ENCODE results near the gene RPLP1. TPM values are rescaled to one million over a fixed set of nuclear protein-coding genes. Genes with fewer than 3 reads are reported as not detected.
A peak's percentile ranks its signal among the peaks of the same experiment; 100 is the strongest.

The RPLP1 gene
- total and polyA plus RNA-seq, 7 experiments from 2014 or later = 1,719 to 3,527 (median 2,508) TPM

DNA sequence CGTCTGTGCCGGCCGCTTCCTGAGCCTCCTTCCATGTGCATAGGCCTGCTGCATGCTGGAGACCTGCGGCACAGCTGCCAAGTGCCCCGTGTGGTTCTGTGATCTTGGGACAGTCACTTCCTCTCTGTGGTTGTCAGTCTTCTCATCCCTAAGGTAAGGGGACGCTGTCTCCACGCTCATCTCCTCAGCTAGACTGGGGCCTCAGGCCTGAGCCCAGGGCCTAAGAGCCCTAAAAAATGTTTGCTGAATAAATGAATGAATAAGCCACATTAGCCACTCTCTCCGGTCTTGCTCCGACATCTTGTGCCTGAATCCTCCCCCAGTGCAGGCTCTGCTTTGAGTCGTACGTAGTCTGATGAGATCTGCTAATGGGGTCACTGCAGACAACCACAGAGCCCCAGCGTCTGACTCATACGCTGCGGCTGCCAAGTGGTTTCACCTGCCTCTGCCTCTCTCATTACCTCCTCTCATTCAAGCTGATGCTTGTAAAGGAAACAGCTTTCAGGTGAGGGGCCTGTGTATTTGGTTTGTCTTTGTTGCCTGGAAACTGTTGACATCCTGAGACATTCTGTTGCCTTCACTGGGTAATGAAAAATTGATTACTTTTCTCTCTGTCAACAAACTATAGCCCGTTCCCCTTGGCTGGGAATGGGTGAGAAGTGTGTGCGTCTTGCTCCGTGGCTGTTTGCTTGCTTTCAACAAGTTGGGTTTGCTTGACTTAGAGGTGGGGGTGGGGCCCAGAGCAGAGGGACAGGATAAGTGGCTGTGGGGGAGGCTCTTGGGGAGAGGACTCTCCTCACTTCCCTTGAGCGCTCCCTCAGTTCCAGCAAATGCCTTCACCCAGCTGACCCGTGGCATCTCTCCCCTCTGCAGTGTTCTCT, 15.9 kb downstream of the RPLP1 start:
- DNase-seq (peak; percentile 49 to 92 (median 84)), ATAC-seq (peak; percentile 95)
- Mint-ChIP-seq H3K4me3 (peak overlapping the region; percentile 46 to 78 (median 63)), H3K36me3 (no peaks in the 10 kb centered on the region), H3K4me1 (peaks cover 17 to 36% (median 22%) of the 10 kb centered on the region in 7 donors), H3K27me3 (peaks cover 0 to 32% (median 0%) of the 10 kb centered on the region in 5 donors), H3K9me3 (no peaks in the 10 kb centered on the region), H3K27ac (peak overlapping the region; percentile 86 to 98 (median 94))
- ChIA-PET CTCF (interaction anchor here (0.7 to 1.5 kb wide), 2 partner anchors 293 to 1006 kb away, joined by 3 read pairs; no protein-coding TSS in a partner anchor), POLR2A (interaction anchor here (0.5 to 4.4 kb wide), 9 partner anchors 11 to 1066 kb away, joined by 3 to 69 read pairs (median 3); partner anchors contain the start of genes KIF23, RPLP1 and TLE3)
- Histone ChIP-seq H3K27ac (ENCODE audit: low read depth, low read length) (peak overlapping the region; percentile 82), H3K4me1 (ENCODE audit: control insufficient read depth in 2 of 2, insufficient read depth in 2 of 2, low read length in 2 of 2) (peaks cover 22 to 27% of the 10 kb centered on the region in 2 donors), H3K9me3 (ENCODE audit: control insufficient read depth in 2 of 3, low read length in 3 of 3) (no peaks in the 10 kb centered on the region), H3K27me3 (ENCODE audit: control insufficient read depth in 2 of 2, insufficient read depth in 2 of 2, low read length in 2 of 2) (no peaks in the 10 kb centered on the region), H3K4me3 (ENCODE audit: low read length) (peak overlapping the region; percentile 3), H3K36me3 (ENCODE audit: control insufficient read depth in 2 of 3, insufficient read depth in 3 of 3, low read length in 3 of 3) (no peaks in the 10 kb centered on the region)
- intact Hi-C loops (cut with micrococcal nuclease) = loop anchor here (1.0 to 5.0 kb wide), 16 partner anchors 16 to 1066 kb away; partner anchors contain the start of genes RPLP1 (in 2 of the 2), GLCE (in 1 of the 2) and KIF23 (in 1 of the 2)

DNA sequence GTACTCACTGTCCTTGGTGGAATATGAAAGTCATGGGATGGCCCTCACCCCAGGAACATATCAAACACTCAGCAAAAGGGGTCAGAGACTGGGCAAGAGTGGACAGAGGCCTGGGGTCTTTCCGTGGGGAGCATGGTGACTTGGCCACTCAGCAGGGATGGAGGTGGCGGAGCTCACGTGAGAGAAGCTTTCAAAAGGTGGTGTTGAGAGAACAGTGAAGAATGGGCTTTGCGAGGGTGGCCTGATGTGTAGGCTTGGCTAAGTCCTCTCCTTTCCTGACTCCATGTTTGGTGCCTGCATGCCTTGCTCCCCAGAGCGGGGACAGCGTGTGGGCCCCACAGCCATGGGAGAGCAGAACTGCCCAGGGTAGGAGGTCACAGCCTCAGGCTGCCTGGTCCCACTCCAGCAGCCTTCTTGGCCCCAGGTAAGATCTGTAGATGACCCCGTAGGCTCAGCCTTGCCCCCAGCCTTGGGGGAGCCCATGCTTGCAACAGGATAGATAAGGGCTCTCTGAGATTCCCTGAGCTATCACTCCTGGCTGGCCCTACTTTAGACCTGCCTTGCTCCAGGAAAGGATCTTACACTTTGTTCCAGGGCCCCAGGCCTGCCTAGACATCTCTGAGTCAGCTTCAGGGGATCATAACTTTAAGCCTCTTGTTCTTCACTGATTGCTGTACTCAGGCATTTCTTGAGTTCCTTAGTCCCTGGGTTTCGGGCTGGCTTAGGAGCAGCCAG, 17.0 kb downstream of the RPLP1 start:
- Mint-ChIP-seq H3K9me3 (no peaks in the 10 kb centered on the region), H3K27ac (peak overlapping the region; percentile 86 to 98 (median 94)), H3K36me3 (no peaks in the 10 kb centered on the region), H3K4me1 (peaks cover 15 to 36% (median 21%) of the 10 kb centered on the region in 7 donors), H3K27me3 (peaks cover 0 to 30% (median 0%) of the 10 kb centered on the region in 5 donors), H3K4me3 (peak overlapping the region in 3 of 10 donors; percentile 46 to 54 (median 52))
- POLR2A ChIA-PET = interaction anchor here (0.6 to 4.4 kb wide), 6 partner anchors 12 to 1065 kb away, joined by 3 to 69 read pairs (median 4); partner anchors contain the start of gene RPLP1
- H3K27me3 ChIP-seq (ENCODE audit: control insufficient read depth in 2 of 2, insufficient read depth in 2 of 2, low read length in 2 of 2) = no peaks in the 10 kb centered on the region
- intact Hi-C loops (cut with micrococcal nuclease) = loop anchor here (2.0 to 10.0 kb wide), 10 partner anchors 17 to 1255 kb away; partner anchors contain the start of genes GLCE (in 1 of the 2) and RPLP1 (in 1 of the 2)
- no peak overlapping the region for H3K4me3 ChIP-seq (ENCODE audit: low read length)
- peaks cover 22 to 27% of the 10 kb centered on the region in 2 donors for H3K4me1 ChIP-seq (ENCODE audit: control insufficient read depth in 2 of 2, insufficient read depth in 2 of 2, low read length in 2 of 2)
- ATAC-seq (no peak), DNase-seq (peak in 1 of 9 donors; percentile 15)
- H3K9me3 ChIP-seq (ENCODE audit: control insufficient read depth in 2 of 3, low read length in 3 of 3) = no peaks in the 10 kb centered on the region
- CTCF ChIA-PET = interaction anchor here (1.5 kb wide), 1 partner anchor 1005 kb away, joined by 3 read pairs; no protein-coding TSS in a partner anchor
- H3K27ac ChIP-seq (ENCODE audit: low read depth, low read length) = peak overlapping the region; percentile 82
- H3K36me3 ChIP-seq (ENCODE audit: control insufficient read depth in 2 of 3, insufficient read depth in 3 of 3, low read length in 3 of 3) = no peaks in the 10 kb centered on the region

DNA sequence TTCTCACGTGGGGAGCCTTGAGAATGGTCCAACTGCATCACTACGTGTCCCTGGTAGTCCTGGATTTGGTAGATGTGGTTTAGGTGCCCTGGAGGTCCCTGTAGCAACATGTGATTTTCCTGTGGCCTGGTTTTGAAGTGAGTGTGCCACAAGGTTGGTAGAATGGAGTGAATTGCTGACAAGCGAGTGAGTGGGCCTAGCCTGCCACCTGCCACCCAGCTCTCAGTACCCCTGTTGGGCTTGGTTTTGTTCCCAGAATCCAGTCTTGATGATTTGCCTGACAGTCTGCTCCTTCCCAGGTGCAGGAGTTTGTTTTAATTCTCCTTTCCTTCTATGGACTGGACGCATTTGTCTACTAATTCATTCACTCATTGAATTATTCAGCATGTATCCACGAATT, 19.4 kb downstream of the RPLP1 start:
- Histone ChIP-seq H3K9me3 (ENCODE audit: control insufficient read depth in 2 of 3, low read length in 3 of 3) (no peaks in the 10 kb centered on the region), H3K27me3 (ENCODE audit: control insufficient read depth in 2 of 2, insufficient read depth in 2 of 2, low read length in 2 of 2) (no peaks in the 10 kb centered on the region), H3K4me1 (ENCODE audit: control insufficient read depth in 2 of 2, insufficient read depth in 2 of 2, low read length in 2 of 2) (peaks cover 22 to 26% of the 10 kb centered on the region in 2 donors), H3K36me3 (ENCODE audit: control insufficient read depth in 2 of 3, insufficient read depth in 3 of 3, low read length in 3 of 3) (no peaks in the 10 kb centered on the region), H3K27ac (ENCODE audit: low read depth, low read length) (no peak overlapping the region), H3K4me3 (ENCODE audit: low read length) (no peak overlapping the region)
- intact Hi-C loops (cut with micrococcal nuclease) = loop anchor here (10.0 kb wide), 1 partner anchor 1253 kb away; no protein-coding TSS in a partner anchor
- Mint-ChIP-seq H3K4me3 (no peak overlapping the region), H3K4me1 (peaks cover 15 to 30% (median 21%) of the 10 kb centered on the region in 7 donors), H3K36me3 (no peaks in the 10 kb centered on the region), H3K27me3 (peaks cover 0 to 23% (median 0%) of the 10 kb centered on the region in 5 donors), H3K9me3 (no peaks in the 10 kb centered on the region), H3K27ac (no peak overlapping the region)
- CTCF ChIA-PET = interaction anchor here (0.7 kb wide), 1 partner anchor 51 kb away, joined by 7 read pairs; no protein-coding TSS in a partner anchor
- no peak for ATAC-seq
- POLR2A ChIA-PET = interaction anchor here (0.6 kb wide), 1 partner anchor 393 kb away, joined by 3 read pairs; no protein-coding TSS in a partner anchor
- peak in 1 of 9 donors; percentile 9 for DNase-seq

DNA sequence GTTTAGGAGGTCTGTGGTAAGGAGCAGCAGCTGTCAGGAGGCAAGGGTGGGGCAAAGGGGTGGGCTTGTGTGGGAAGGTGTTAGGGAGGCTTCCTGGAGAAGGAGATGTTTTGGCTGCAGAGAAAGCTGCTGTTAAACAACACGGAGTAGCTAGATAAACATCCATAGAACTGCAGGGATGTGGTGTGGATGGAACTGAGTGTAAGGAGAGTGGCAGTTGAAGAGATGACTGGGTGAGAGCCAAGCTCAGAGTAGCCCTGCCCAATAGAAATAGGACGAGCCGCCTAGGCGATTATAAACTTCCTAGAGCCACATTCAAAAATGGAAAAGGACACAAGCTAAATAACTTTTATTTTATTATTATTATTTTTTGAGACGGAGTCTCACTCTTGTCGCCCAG, 19.9 kb downstream of the RPLP1 start:
- intact Hi-C loops (cut with micrococcal nuclease) = loop anchor here (10.0 kb wide), 1 partner anchor 1252 kb away; no protein-coding TSS in a partner anchor
- H3K36me3 ChIP-seq (ENCODE audit: control insufficient read depth in 2 of 3, insufficient read depth in 3 of 3, low read length in 3 of 3) = no peaks in the 10 kb centered on the region
- peaks cover 20% of the 10 kb centered on the region in 2 donors for H3K4me1 ChIP-seq (ENCODE audit: control insufficient read depth in 2 of 2, insufficient read depth in 2 of 2, low read length in 2 of 2)
- POLR2A ChIA-PET = interaction anchor here (0.6 kb wide), 1 partner anchor 393 kb away, joined by 3 read pairs; no protein-coding TSS in a partner anchor
- H3K27ac ChIP-seq (ENCODE audit: low read depth, low read length) = no peak overlapping the region
- H3K4me3 ChIP-seq (ENCODE audit: low read length) = no peak overlapping the region
- H3K4me1 Mint-ChIP-seq = peaks cover 15 to 29% (median 20%) of the 10 kb centered on the region in 7 donors
- no peak overlapping the region for H3K27ac Mint-ChIP-seq
- H3K9me3 Mint-ChIP-seq = no peaks in the 10 kb centered on the region
- no peaks in the 10 kb centered on the region for H3K9me3 ChIP-seq (ENCODE audit: control insufficient read depth in 2 of 3, low read length in 3 of 3)
- H3K27me3 ChIP-seq (ENCODE audit: control insufficient read depth in 2 of 2, insufficient read depth in 2 of 2, low read length in 2 of 2) = no peaks in the 10 kb centered on the region
- ATAC-seq (no peak), DNase-seq (peak in 1 of 9 donors; percentile 2)
- no peak overlapping the region for H3K4me3 Mint-ChIP-seq
- CTCF ChIA-PET = interaction anchor here (0.7 kb wide), 1 partner anchor 52 kb away, joined by 7 read pairs; no protein-coding TSS in a partner anchor
- H3K27me3 Mint-ChIP-seq = peaks cover 0 to 22% (median 0%) of the 10 kb centered on the region in 5 donors
- H3K36me3 Mint-ChIP-seq = no peaks in the 10 kb centered on the region

DNA sequence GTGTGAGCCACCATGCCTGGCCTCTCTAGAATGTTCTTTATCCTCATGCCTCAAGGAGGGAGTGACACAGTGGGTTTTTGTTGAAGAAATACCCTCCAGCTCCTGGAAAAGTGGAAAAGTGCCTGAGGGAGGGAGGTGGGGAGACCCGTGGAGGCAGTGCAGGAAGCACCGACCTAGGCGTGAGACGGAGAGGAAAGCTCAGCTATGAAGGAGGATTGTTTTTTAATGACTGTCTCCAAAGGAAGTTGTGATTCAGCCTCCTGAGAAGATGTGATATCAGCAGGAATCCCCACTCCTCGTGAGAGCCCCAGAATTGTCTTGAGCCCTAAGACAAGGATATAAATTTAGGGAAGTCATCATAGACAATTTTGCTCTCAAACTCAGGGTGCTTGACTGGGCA, 21.7 kb downstream of the RPLP1 start:
- Mint-ChIP-seq H3K4me1 (peaks cover 2 to 12% (median 3%) of the 10 kb centered on the region in 7 donors), H3K27ac (peak overlapping the region in 1 of 9 donors; percentile 41), H3K36me3 (no peaks in the 10 kb centered on the region), H3K4me3 (no peak overlapping the region), H3K27me3 (peaks cover 0 to 23% (median 0%) of the 10 kb centered on the region in 5 donors), H3K9me3 (peaks cover 0 to 1% (median 0%) of the 10 kb centered on the region in 11 donors)
- ATAC-seq = no peak
- ChIA-PET POLR2A (interaction anchor here (0.7 to 1.1 kb wide), 2 partner anchors 10 to 18 kb away, joined by 3 read pairs; no protein-coding TSS in a partner anchor), CTCF (interaction anchor here (0.6 to 1.4 kb wide), 3 partner anchors 12 to 1045 kb away, joined by 3 to 5 read pairs (median 3); no protein-coding TSS in a partner anchor)
- H3K4me3 ChIP-seq (ENCODE audit: low read length) = no peak overlapping the region
- H3K27ac ChIP-seq (ENCODE audit: low read depth, low read length) = no peak overlapping the region
- H3K27me3 ChIP-seq (ENCODE audit: control insufficient read depth in 2 of 2, insufficient read depth in 2 of 2, low read length in 2 of 2) = no peaks in the 10 kb centered on the region
- no peaks in the 10 kb centered on the region for H3K9me3 ChIP-seq (ENCODE audit: control insufficient read depth in 2 of 3, low read length in 3 of 3)
- intact Hi-C loops (cut with micrococcal nuclease) = loop anchor here (2.0 to 10.0 kb wide), 2 partner anchors 1039 to 1251 kb away; no protein-coding TSS in a partner anchor
- peaks cover 3 to 4% of the 10 kb centered on the region in 2 donors for H3K4me1 ChIP-seq (ENCODE audit: control insufficient read depth in 2 of 2, insufficient read depth in 2 of 2, low read length in 2 of 2)
- no peak for DNase-seq
- no peaks in the 10 kb centered on the region for H3K36me3 ChIP-seq (ENCODE audit: control insufficient read depth in 2 of 3, insufficient read depth in 3 of 3, low read length in 3 of 3)

All from naive thymus-derived CD4-positive, alpha-beta T cell (primary cell).